Upper lobe of right lung (tissue), 1 donor: Measurements from ENCODE around the gene AIG1. TPM values are rescaled to one million over a fixed set of nuclear protein-coding genes. Genes with fewer than 3 reads are reported as not detected.

Source experiments
- ATAC-seq: fragments of 200-7000 bp; cut with Tn5 transposase; one replicate; pipeline ENCODE4 v1.9.1; 2020; ENCODE audit warnings: mild to moderate bottlenecking, moderate library complexity
- DNase-seq: peaks from one replicate; pipeline ENCODE4 v3.0.0-alpha.2; 2020
- H3K27ac ChIP-seq: fragments of 200-600 bp; one replicate; pipeline ENCODE4 v1.8.0; 2022
- H3K27me3 ChIP-seq: fragments of 200-600 bp; one replicate; pipeline ENCODE4 v1.8.0; 2022; ENCODE audit warnings: mild to moderate bottlenecking
- H3K36me3 ChIP-seq: fragments of 200-600 bp; one replicate; pipeline ENCODE4 v1.8.0; 2022
- H3K4me1 ChIP-seq: fragments of 200-600 bp; one replicate; pipeline ENCODE4 v1.8.0; 2022
- H3K4me3 ChIP-seq: fragments of 200-600 bp; one replicate; pipeline ENCODE4 v1.8.0; 2022; ENCODE audit warnings: mild to moderate bottlenecking
- H3K9me3 ChIP-seq: fragments of 200-600 bp; one replicate; pipeline ENCODE4 v1.8.0; 2022
- intact Hi-C: fragments of 100-400 bp; cut with DNase I; formaldehyde crosslinking; loops from one replicate; pipeline ENCODE4 v1.11.0; 2022
- total RNA-seq: library from RNA; stranded (reverse); fragmentation: NEBNext Ultra II Directional; extraction: Animal tissue kit (Norgen Biotek cat#: 25700); gene quantifications from one replicate; pipeline ENCODE4 v1.2.1, GENCODE V29; 2021
- TF ChIP-seq, protein P1 (sequence below): fragments of 200-600 bp; IDR thresholded peaks from one replicate; pipeline ENCODE4 v1.8.0; 2022; ENCODE audit warnings: antibody characterized with exemption
- donor health status: DM: no; HTN: yes; CAD: no; lungs with severe emphysema.

Gene AIG1
- total RNA-seq, 1 donor from 2014 or later, result 26.8 TPM

DNA sequence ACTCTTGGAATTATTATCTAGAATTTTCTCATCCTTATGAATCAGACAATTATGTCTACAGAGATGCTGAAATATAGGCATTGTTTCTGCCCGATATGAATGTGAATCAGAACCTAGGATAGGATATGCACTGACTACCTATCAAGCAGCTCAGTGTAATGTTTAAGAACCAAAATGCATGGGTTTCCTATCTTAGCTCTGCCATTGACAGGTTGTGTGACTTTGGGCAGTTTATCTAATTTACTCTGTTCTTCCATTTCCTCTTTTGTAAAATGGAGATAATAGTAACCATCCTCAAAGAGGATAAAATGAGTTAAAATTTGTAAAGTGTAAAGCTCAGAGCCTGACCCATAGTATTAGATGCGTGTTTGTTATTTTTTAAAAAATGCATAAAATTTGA is 10.2 kb upstream of the AIG1 start:
- DNase-seq, result no peak
- no peaks in the 10 kb centered on the region for H3K4me1 ChIP-seq
- no peaks in the 10 kb centered on the region for H3K27me3 ChIP-seq
- no peak overlapping the region for H3K27ac ChIP-seq
- no peak for ATAC-seq
- intact Hi-C loops, result no loop called here
- H3K9me3 ChIP-seq, result no peaks in the 10 kb centered on the region
- H3K4me3 ChIP-seq, result no peak overlapping the region
- H3K36me3 ChIP-seq, result no peaks in the 10 kb centered on the region
- TF ChIP-seq, protein P1, sequence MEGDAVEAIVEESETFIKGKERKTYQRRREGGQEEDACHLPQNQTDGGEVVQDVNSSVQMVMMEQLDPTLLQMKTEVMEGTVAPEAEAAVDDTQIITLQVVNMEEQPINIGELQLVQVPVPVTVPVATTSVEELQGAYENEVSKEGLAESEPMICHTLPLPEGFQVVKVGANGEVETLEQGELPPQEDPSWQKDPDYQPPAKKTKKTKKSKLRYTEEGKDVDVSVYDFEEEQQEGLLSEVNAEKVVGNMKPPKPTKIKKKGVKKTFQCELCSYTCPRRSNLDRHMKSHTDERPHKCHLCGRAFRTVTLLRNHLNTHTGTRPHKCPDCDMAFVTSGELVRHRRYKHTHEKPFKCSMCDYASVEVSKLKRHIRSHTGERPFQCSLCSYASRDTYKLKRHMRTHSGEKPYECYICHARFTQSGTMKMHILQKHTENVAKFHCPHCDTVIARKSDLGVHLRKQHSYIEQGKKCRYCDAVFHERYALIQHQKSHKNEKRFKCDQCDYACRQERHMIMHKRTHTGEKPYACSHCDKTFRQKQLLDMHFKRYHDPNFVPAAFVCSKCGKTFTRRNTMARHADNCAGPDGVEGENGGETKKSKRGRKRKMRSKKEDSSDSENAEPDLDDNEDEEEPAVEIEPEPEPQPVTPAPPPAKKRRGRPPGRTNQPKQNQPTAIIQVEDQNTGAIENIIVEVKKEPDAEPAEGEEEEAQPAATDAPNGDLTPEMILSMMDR, result no peak

DNA sequence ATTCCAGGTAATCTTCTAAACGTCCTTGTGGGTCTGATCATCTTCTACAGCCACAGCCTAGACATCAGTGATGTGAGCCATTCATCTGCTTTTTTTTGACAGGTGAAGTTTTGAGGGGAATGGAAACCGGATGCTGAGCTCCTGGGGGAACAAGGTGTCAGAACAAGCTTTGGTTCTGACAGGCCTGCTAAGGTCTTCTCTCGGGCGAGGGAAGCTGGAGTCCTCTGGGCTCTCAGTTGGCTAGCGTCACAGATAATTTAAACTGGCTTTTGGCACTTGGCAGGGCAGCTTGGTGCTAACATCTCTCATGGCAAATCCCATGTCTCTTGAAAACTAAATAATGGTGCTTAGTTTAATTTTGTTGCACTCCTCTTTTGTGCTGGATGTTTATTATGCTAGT is 8.4 kb upstream of the AIG1 start:
- Histone ChIP-seq H3K4me1 (no peaks in the 10 kb centered on the region), H3K27me3 (no peaks in the 10 kb centered on the region), H3K4me3 (no peak overlapping the region), H3K9me3 (no peaks in the 10 kb centered on the region), H3K36me3 (no peaks in the 10 kb centered on the region), H3K27ac (no peak overlapping the region)
- TF ChIP-seq, protein P1, result no peak
- DNase-seq, result no peak
- ATAC-seq, result no peak
- intact Hi-C loops, result no loop called here

DNA sequence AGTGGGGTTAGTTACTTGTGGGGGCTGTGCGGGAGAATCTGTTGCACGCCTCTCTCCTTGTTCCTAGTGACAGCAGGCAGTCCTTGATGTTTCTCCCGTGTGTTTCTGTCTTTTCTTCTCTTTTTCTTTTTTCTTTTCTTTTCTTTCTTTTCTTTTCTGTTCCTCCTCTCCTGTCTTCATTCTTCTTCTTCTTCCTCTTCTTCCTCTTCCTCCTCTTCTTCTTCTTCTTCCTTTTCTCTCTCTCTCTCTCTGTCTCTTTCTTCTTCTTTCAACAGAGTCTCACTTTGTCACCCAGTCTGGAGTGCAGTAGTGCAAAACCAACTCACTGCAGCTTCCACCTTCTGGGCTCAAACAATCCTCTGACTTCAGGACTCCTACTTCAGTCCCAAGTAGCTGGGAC is 6.8 kb upstream of the AIG1 start:
- TF ChIP-seq, protein P1, result no peak
- no peak overlapping the region for H3K27ac ChIP-seq
- intact Hi-C loops, result no loop called here
- H3K36me3 ChIP-seq, result no peaks in the 10 kb centered on the region
- DNase-seq (no peak), ATAC-seq (no peak)
- no peak overlapping the region for H3K4me3 ChIP-seq
- no peaks in the 10 kb centered on the region for H3K9me3 ChIP-seq
- no peaks in the 10 kb centered on the region for H3K27me3 ChIP-seq
- H3K4me1 ChIP-seq, result no peaks in the 10 kb centered on the region

DNA sequence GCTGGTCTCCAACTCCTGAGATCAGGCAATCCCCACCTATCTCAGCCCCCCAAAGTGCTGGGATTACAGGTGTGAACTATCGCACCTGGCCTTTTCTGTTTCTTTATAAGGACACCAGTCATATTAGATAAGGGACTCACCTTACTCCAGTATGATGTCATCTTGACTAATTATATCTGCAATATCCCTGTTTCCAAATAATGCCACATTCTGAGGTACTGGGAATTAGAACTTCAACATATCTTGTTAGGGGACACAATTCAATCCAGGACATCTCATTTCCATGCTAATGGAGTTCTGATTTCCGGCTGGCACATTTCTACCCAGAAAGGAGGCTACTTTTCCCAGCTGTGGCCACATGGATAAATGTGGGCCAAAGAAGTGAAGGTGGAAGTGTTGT is 6.4 kb upstream of the AIG1 start:
- Histone ChIP-seq H3K27ac (no peak overlapping the region), H3K9me3 (no peaks in the 10 kb centered on the region), H3K4me3 (no peak overlapping the region), H3K36me3 (no peaks in the 10 kb centered on the region), H3K27me3 (no peaks in the 10 kb centered on the region), H3K4me1 (no peaks in the 10 kb centered on the region)
- DNase-seq (no peak), ATAC-seq (no peak)
- intact Hi-C loops, result no loop called here
- TF ChIP-seq, protein P1, result no peak

DNA sequence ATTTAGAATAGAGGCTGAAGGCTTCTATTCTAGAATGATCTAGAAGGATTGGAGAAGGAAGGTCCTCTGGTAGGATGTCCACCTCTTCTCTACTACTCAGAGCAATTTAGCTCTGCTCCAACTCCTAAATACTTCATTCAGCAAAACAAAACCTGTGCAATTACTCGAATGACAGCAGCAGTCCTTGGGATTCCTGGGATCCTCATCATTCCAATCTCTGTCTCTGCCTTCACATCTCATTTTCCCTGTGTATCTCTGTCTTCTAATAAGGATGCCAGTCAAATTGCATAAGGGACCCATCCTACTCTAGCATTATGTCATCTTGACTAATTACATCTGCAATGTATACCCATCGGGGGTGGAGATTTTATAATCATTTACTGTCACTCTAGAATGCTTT is 5.5 kb upstream of the AIG1 start:
- H3K4me3 ChIP-seq, result no peak overlapping the region
- no peaks in the 10 kb centered on the region for H3K27me3 ChIP-seq
- H3K4me1 ChIP-seq, result no peaks in the 10 kb centered on the region
- no peaks in the 10 kb centered on the region for H3K36me3 ChIP-seq
- no peak overlapping the region for H3K27ac ChIP-seq
- DNase-seq (no peak), ATAC-seq (no peak)
- intact Hi-C loops, result no loop called here
- no peaks in the 10 kb centered on the region for H3K9me3 ChIP-seq
- TF ChIP-seq, protein P1, result no peak

DNA sequence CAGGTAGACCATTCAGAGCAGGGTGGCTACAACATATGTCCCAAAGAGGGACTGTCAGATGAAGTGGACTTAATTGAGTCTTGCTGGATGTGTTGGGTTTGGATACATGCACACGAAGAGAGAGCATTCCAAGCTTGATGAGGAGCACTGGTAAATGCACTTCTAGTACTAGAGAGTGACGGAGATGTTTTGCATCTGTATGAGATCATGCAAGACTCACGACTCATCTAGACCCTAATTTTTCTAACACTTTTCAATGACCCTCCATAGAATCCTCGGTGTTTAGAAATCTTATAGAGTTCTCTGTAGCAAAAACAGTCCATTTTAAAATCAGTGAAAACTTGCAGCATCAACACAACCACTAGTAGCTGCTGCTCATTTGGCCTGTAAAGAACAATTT is 4.8 kb upstream of the AIG1 start:
- H3K4me1 ChIP-seq, result no peaks in the 10 kb centered on the region
- H3K4me3 ChIP-seq, result no peak overlapping the region
- intact Hi-C loops, result no loop called here
- DNase-seq, result no peak
- H3K9me3 ChIP-seq, result no peaks in the 10 kb centered on the region
- no peaks in the 10 kb centered on the region for H3K36me3 ChIP-seq
- ATAC-seq, result no peak
- H3K27me3 ChIP-seq, result no peaks in the 10 kb centered on the region
- TF ChIP-seq, protein P1, result no peak
- no peak overlapping the region for H3K27ac ChIP-seq
